Ascending aorta (tissue), 2 donors: ENCODE data around the gene PPIF. TPM values are rescaled to one million over a fixed set of nuclear protein-coding genes. Genes with fewer than 3 reads are reported as not detected.

Experiments
- DNase-seq, 2 donors: peaks; one replicate each; pipeline ENCODE4 v3.0.0-alpha.2; 2019; ENCODE audit warnings: low spot score in 2 of 2
- H3K27ac ChIP-seq, 2 donors: fragments of 200-600 bp; sonication (generic); one replicate each; pipeline ENCODE4 v1.5.1; 2016 to 2017; ENCODE audit warnings: mild to moderate bottlenecking in 1 of 2
- H3K27me3 ChIP-seq: fragments of 200-600 bp; sonication (generic); one replicate; pipeline ENCODE4 v1.5.1; 2017
- H3K36me3 ChIP-seq, 2 donors: fragments of 200-600 bp; sonication (generic); one replicate each; pipeline ENCODE4 v1.5.1; 2016
- H3K4me1 ChIP-seq, 2 donors: fragments of 200-600 bp; sonication (generic); one replicate each; pipeline ENCODE4 v1.5.1; 2016 to 2017; ENCODE audit warnings: mild to moderate bottlenecking in 1 of 2
- H3K4me3 ChIP-seq, 2 donors: fragments of 200-600 bp; sonication (generic); one replicate each; pipeline ENCODE4 v1.5.1; 2016 to 2017; ENCODE audit warnings: mild to moderate bottlenecking in 1 of 2
- H3K9me3 ChIP-seq, 2 donors: fragments of 200-600 bp; sonication (generic); one replicate each; pipeline ENCODE4 v1.5.1; 2016
- intact Hi-C: fragments of 100-400 bp; cut with DNase I; formaldehyde crosslinking; loops from one replicate; pipeline ENCODE4 v1.15.1; 2023
- total RNA-seq: library from RNA; depleted of rRNA; stranded (reverse); fragments of >200 nt; gene quantifications from one replicate; pipeline ENCODE4 v1.1.0, GENCODE V29; 2016
- TF ChIP-seq, protein P1 (sequence below), 3 experiments: fragments of 200-600 bp in 2 of 3; fragments of 450-650 bp in 1 of 3; sonication (generic) in 2 of 3; IDR thresholded peaks; one replicate each; pipeline ENCODE4 v1.5.1; 2016 to 2019; ENCODE audit warnings: antibody characterized with exemption in 3 of 3, mild to moderate bottlenecking in 1 of 3, moderate library complexity in 1 of 3

Gene PPIF
- total RNA-seq, 1 donor from 2014 or later: 172 TPM

GRCh38 chr10:79306644-79307220 lies 40.5 kb upstream of the PPIF start:
- Histone ChIP-seq H3K4me3 (no peak overlapping the region), H3K9me3 (no peaks in the 10 kb centered on the region), H3K27ac (no peak overlapping the region), H3K4me1 (no peaks in the 10 kb centered on the region), H3K36me3 (peaks cover 81 to 93% of the 10 kb centered on the region in 2 donors), H3K27me3 (no peaks in the 10 kb centered on the region)
- TF ChIP-seq, protein P1, sequence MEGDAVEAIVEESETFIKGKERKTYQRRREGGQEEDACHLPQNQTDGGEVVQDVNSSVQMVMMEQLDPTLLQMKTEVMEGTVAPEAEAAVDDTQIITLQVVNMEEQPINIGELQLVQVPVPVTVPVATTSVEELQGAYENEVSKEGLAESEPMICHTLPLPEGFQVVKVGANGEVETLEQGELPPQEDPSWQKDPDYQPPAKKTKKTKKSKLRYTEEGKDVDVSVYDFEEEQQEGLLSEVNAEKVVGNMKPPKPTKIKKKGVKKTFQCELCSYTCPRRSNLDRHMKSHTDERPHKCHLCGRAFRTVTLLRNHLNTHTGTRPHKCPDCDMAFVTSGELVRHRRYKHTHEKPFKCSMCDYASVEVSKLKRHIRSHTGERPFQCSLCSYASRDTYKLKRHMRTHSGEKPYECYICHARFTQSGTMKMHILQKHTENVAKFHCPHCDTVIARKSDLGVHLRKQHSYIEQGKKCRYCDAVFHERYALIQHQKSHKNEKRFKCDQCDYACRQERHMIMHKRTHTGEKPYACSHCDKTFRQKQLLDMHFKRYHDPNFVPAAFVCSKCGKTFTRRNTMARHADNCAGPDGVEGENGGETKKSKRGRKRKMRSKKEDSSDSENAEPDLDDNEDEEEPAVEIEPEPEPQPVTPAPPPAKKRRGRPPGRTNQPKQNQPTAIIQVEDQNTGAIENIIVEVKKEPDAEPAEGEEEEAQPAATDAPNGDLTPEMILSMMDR (IDR thresholded peaks at IDR 0.05): no peak
- intact Hi-C loops: no loop called here
- DNase-seq: no peak

GRCh38 chr10:79308016-79308415 lies 39.3 kb upstream of the PPIF start:
- H3K27ac ChIP-seq: no peak overlapping the region
- H3K4me1 ChIP-seq: no peaks in the 10 kb centered on the region
- TF ChIP-seq, protein P1 (IDR thresholded peaks at IDR 0.05): no peak
- H3K9me3 ChIP-seq: no peaks in the 10 kb centered on the region
- H3K4me3 ChIP-seq: no peak overlapping the region
- intact Hi-C loops: no loop called here
- no peak for DNase-seq
- no peaks in the 10 kb centered on the region for H3K27me3 ChIP-seq
- H3K36me3 ChIP-seq: peaks cover 85 to 97% of the 10 kb centered on the region in 2 donors

- TF ChIP-seq, protein P1 (IDR thresholded peaks at IDR 0.05): no peak
- peaks cover 80 to 97% of the 10 kb centered on the region in 2 donors for H3K36me3 ChIP-seq
These were observed 38.2 kb upstream of the PPIF start for GRCh38 chr10:79308969-79309665.

DNA sequence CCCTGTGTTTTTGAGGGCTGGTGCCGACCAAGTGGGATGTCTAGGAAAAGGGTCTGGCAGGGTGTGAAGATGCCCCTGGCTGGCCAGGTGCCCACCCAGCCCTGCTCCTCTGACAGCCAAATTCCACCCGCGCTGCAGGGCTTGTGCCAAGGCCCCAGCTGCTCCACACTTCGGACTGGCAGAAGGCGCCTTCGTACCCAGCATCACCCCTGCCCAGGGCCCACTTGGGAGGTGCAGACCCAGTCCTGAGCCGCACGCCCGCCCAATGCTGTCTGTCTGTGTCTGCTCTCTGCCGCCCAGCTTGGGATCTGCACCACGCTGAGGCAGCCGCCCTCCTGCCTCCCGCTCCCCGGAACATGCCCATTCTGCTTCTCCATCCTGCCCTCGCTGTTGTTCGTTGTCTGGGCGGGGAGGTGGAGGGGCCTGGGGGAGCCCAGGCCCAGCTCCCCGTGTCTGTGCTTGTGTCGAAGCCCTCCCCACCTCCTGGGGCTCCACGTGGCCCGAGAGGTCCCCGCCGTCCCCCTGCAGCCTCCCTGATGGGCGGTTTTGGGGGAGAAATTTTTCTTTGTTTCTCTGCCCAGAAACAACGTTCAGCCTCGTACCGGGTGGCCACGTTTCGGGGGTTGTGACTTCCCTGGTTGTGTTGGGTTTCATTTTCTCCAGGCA lies 36.9 kb upstream of the PPIF start:
- intact Hi-C loops: no loop called here
- no peaks in the 10 kb centered on the region for H3K4me1 ChIP-seq
- no peak overlapping the region for H3K27ac ChIP-seq
- no peaks in the 10 kb centered on the region for H3K27me3 ChIP-seq
- no peaks in the 10 kb centered on the region for H3K9me3 ChIP-seq
- H3K4me3 ChIP-seq: no peak overlapping the region
- TF ChIP-seq, protein P1 (IDR thresholded peaks at IDR 0.05): no peak
- DNase-seq: no peak
- H3K36me3 ChIP-seq: peaks cover 76 to 90% of the 10 kb centered on the region in 2 donors

More at GRCh38 chr10:79308969-79309665, 38.2 kb upstream of the PPIF start:
- intact Hi-C loops: no loop called here
- no peak for DNase-seq
- no peaks in the 10 kb centered on the region for H3K27me3 ChIP-seq
- H3K27ac ChIP-seq: no peak overlapping the region
- no peak overlapping the region for H3K4me3 ChIP-seq
- no peaks in the 10 kb centered on the region for H3K9me3 ChIP-seq
- no peaks in the 10 kb centered on the region for H3K4me1 ChIP-seq

DNA sequence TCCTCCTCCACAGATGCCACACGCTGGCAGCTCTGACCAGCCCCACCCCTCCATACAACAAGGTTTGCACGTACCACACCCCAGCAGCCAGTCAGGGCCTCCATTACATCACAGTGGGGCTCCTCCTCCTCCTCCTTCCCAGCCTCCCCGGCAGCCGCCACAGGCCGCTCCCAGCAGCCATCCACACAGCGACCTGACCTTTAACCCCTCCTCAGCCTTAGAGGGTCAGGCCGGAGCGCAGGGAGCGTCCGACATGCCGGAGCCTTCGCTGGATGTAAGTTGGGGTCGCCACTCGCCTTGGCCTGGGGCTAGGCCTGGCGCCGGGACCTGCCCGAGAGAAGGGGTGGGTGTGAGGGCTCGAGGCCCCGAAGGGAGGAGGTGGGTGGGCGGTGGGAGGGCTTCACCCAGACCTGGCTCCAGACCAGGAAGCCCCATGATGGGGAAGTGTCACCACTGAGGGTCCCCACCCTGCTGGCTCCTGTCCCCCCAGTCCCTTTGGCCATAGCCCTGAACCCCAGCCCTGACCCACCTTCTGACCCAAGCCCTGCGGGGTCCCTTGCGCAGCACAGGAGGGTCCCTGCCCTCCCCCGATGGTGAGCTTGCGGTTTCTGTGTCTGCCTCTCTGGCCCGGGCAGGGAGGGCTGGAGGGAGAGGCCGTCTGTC lies 36.2 kb upstream of the PPIF start:
- Histone ChIP-seq H3K27ac (no peak overlapping the region), H3K27me3 (no peaks in the 10 kb centered on the region), H3K4me3 (no peak overlapping the region), H3K9me3 (no peaks in the 10 kb centered on the region), H3K4me1 (no peaks in the 10 kb centered on the region), H3K36me3 (peaks cover 71 to 83% of the 10 kb centered on the region in 2 donors)
- no peak for DNase-seq
- TF ChIP-seq, protein P1 (IDR thresholded peaks at IDR 0.05): no peak
- intact Hi-C loops: no loop called here
